Measurements from ENCODE around the gene THRB.

- TF ChIP-seq FOS (IDR thresholded peaks at IDR 0.05; ENCODE audit: extremely low read depth, insufficient read length) = no peak
- no peak for TF ChIP-seq ZZZ3 (IDR thresholded peaks at IDR 0.05)
- no peak for TF ChIP-seq POLR2A (conservative IDR thresholded peaks at IDR 0.05)
- TF ChIP-seq, protein P1, sequence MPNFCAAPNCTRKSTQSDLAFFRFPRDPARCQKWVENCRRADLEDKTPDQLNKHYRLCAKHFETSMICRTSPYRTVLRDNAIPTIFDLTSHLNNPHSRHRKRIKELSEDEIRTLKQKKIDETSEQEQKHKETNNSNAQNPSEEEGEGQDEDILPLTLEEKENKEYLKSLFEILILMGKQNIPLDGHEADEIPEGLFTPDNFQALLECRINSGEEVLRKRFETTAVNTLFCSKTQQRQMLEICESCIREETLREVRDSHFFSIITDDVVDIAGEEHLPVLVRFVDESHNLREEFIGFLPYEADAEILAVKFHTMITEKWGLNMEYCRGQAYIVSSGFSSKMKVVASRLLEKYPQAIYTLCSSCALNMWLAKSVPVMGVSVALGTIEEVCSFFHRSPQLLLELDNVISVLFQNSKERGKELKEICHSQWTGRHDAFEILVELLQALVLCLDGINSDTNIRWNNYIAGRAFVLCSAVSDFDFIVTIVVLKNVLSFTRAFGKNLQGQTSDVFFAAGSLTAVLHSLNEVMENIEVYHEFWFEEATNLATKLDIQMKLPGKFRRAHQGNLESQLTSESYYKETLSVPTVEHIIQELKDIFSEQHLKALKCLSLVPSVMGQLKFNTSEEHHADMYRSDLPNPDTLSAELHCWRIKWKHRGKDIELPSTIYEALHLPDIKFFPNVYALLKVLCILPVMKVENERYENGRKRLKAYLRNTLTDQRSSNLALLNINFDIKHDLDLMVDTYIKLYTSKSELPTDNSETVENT (CRISPR knock-in tag; IDR thresholded peaks at IDR 0.05) = no peak
- TF ChIP-seq SMARCE1 (IDR thresholded peaks at IDR 0.05) = no peak
Measured at GRCh38 chr3:24168977-24169376, 325.7 kb downstream of the THRB start.

All from K562 (cell line).